Spleen (tissue), 7 donors: Measurements from ENCODE around the gene SLC39A7.

ENCODE experiments used
- CTCF ChIP-seq, 11 experiments: fragments of 200-600 bp in 7 of 11; fragments of 450-650 bp in 4 of 11; sonication (generic) in 4 of 11; IDR thresholded peaks in 8 of 11; conservative IDR thresholded peaks in 3 of 11; 1 replicate in 7 of 11; 2 replicates in 4 of 11; pipeline versions ENCODE4 v1.4.0 to v1.8.0; 2016 to 2021; ENCODE audit warnings: antibody characterized with exemption in 11 of 11, inconsistent platforms in 4 of 11, mild to moderate bottlenecking in 1 of 11
- POLR2A ChIP-seq, 3 donors: fragments of 450-650 bp; IDR thresholded peaks; one replicate each; pipeline ENCODE4 v1.5.1; 2017; ENCODE audit warnings: antibody characterized with exemption in 3 of 3, mild to moderate bottlenecking in 1 of 3
- donor health status: DM: no; HTN: no; CAD: no; lungs with moderate emphysema.
- donor health status: DM: no; HTN: no; CAD: no.
- donor health status: DM: no; HTN: no; CAD: no.

DNA sequence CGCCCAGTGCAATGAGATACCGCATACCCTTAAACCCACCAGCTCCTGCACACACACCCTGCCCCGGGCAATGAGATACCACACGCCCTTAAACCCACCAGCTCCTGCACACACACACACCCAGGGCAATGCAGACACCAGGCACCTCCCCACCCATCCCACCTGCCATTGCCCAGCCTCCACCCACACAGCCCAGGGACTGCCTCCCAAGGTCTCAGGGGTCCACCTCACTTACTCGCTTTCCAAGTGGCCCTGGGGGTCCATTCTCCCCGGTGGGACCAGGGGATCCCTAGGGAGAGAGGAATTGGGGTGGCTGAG is 32.4 kb upstream of the SLC39A7 start:
- TF ChIP-seq CTCF (IDR thresholded peaks at IDR 0.05 in 8 of 11, conservative IDR thresholded peaks at IDR 0.05 in 3 of 11) (no peak), POLR2A (IDR thresholded peaks at IDR 0.05) (no peak)
